ENCODE measurements around the gene UBE2K.
A peak's percentile ranks its signal among the peaks of the same experiment; 100 is the strongest.
"Not testable (repeated sequence)": the region's sequence is repeated elsewhere in the genome, so short reads cannot be mapped to it uniquely, and the experiment has no call there.

UBE2K gene

DNA sequence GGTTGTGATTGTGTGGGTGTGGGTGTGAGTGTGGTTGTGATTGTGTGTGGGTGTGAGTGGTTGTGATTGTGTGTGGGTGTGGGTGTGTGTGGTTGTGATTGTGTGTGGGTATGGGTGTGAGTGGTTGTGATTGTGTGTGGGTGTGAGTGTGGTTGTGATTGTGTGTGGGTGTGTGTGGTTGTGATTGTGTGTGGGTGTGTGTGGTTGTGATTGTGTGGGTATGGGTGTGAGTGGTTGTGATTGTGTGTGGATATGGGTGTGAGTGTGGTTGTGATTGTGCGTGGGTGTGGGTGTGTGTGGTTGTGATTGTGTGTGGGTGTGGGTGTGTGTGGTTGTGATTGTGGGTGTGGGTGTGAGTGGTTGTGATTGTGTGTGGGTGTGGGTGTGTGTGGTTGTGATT lies 115.1 kb downstream of the UBE2K start:
- DNase-seq: not testable (repeated sequence)

GRCh38 chr4:39813761-39814160 lies 115.8 kb downstream of the UBE2K start:
- DNase-seq: not testable (repeated sequence)

- peak; percentile 28 for DNase-seq
Observed at GRCh38 chr4:39814403-39815185, 116.7 kb downstream of the UBE2K start.

- no peak for DNase-seq
Observed at GRCh38 chr4:39818646-39819045, 120.7 kb downstream of the UBE2K start.

GRCh38 chr4:39820186-39820585 lies 122.2 kb downstream of the UBE2K start:
- DNase-seq: no peak

DNA sequence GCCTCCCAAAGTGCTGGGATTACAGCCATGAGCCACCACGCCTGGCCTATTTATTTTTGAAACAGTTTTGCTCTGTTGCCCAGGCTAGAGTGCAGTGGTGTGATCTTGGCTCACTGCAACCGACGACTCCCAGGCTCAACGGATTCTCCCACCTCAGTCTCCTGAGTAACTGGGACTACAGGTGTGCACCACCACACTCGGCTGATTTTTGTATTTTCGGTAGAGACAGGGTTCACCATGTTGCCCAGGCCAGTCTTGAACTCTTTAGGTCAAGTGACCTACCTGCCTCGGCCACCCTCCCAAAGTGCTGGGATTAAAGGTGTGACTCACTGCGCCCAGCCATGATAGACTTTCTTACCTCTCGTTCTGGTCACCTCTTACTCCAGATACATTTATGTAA lies 124.0 kb downstream of the UBE2K start:
- DNase-seq: no peak

DNA sequence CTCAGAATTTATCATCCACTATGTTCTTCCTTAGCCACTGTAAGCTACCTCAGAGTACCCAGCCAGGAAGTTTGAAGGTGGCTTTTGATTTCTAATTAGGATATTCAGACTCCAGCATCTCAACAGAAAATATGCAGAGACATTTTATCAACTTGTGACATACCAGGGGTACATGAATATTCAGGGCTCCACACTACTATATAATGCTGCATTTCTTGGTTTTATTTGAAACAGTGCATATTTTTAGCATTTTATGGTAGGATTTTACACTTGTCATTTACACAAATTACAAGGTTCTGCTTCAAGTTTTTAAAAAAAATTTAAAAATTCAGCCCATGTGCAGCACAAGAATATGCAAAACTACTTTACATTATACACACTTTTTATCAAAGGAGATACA lies 124.7 kb downstream of the UBE2K start:
- DNase-seq: no peak

GRCh38 chr4:39823191-39823590 lies 125.3 kb downstream of the UBE2K start:
- DNase-seq: no peak

DNA sequence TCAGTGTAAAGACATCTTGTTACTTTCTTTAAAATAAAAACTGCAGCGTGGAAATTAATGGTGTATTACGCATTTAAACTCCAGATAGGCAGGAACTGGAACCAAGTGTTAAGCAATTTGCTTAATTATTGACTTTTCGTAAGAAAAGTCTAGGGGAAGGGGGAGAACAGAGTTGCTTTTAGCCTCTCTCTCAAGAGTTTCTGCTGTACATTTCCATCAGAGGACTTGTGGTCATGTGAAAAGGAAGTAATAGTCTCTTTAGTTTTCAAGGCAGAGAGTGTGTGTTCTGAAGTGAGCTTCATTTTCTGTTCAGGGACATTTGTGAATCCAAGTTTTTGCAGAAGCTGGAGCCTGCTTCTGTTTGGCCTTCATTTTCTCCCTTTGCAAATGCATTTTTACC lies 127.2 kb downstream of the UBE2K start:
- no peak for DNase-seq

- DNase-seq: peak; percentile 41
Observed at GRCh38 chr4:39825741-39826231, 127.8 kb downstream of the UBE2K start.

Measured in EL (cell line).